A549 treated with GW870086 at 1 μM for 4 hours (cell line): Measurements from ENCODE around the gene C2. TPM values are rescaled to one million over a fixed set of nuclear protein-coding genes. Genes with fewer than 3 reads are reported as not detected.

ENCODE experiments used
- total RNA-seq: library from RNA; stranded (reverse); fragments of 200-300 nt; extraction: Qiagen RNA extraction; gene quantifications from 5 replicates; pipeline ENCODE4 v1.2.3, GENCODE V29; 2022; ENCODE audit warnings: low read depth

C2 gene
- 0.07 to 0.43 TPM (median 0.23 TPM) in 5 replicates for total RNA-seq

GRCh38 chr6:31927242-31927862 lies at the start of gene C2:
Gene C2, plus strand, starts transcription at chr6:31927717. Its CDS starts 36 bp downstream, at chr6:31927753.

GRCh38 chr6:31878726-31879125 lies 48.8 kb upstream of the C2 start, which contains the start of gene SLC44A4:
Gene SLC44A4, minus strand, starts transcription at chr6:31878997. Its CDS starts 17 bp downstream, at chr6:31878980.

GRCh38 chr6:31897612-31898382 lies 29.7 kb upstream of the C2 start, which contains the start of gene EHMT2:
Gene EHMT2, minus strand, starts transcription at chr6:31897698. Its CDS starts 21 bp downstream, at chr6:31897677.

GRCh38 chr6:31901953-31902643 lies 25.4 kb upstream of the C2 start, which contains the start of gene ZBTB12:
Gene ZBTB12, minus strand, starts transcription at chr6:31902086. Its CDS starts 781 bp downstream, at chr6:31901305.

GRCh38 chr6:31945507-31946369 lies 18.2 kb downstream of the C2 start, which contains the start of gene CFB:
Gene CFB, plus strand, starts transcription at chr6:31946095. Its CDS starts 127 bp downstream, at chr6:31946222.

DNA sequence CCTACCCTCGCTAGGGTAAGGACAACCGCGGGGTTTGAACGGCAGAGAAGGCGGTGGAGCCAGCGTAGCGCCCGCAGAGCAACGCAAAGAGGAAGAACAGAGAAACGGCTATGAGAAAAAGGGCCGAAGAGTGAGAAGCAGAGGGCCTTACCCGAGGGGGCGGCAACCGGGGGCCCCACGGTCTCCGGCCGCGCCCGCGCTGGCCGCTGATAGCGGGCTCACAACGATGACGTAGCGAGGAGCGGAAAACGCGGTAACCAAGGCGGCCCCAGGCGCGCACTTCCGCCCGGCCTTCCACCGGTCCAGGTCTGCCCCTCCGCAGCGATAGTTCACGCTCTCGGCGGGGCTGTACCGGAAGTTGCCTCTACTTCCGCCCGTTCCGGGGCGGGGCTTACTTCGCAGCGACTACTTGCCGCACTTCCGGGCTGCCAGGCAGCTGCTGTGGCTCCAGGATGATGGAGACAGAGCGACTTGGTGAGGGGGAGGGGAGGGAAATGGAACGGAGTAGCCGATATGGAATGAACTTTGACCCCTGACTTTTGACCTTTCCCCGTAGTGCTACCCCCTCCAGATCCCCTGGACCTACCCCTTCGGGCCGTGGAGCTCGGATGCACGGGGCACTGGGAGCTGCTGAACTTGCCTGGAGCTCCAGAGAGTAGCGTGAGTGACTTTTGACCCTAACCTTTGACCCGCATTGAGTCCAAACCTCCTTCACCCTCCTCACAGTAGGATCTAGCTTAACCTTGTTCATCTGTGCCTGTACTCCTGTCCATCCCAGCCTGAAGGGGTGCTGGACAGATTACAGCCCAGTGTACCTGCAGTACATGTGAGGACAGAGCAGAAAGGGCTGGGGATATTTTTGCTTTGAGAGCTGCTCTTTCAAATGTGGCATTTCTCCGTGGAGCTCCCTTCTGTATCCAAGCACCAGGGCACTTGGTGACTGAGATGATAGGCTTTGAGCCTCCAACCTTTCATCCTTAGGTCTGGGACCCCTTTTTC lies 31.5 kb downstream of the C2 start, which contains the start of the genes NELFE and SKIC2:
Gene NELFE, minus strand, starts transcription at position 231 of the 999 bp plus-strand sequence. CDS start 525 bp downstream, outside the sequence.
Gene SKIC2, plus strand, starts transcription at position 435 of the 999 bp plus-strand sequence. Its CDS starts 18 bp downstream, at position 453.

GRCh38 chr6:31971993-31972708 lies 44.6 kb downstream of the C2 start, which contains the start of gene DXO:
Gene DXO, minus strand, starts transcription at chr6:31972138. Its CDS starts 463 bp downstream, at chr6:31971675.

GRCh38 chr6:31981744-31982143 lies 54.2 kb downstream of the C2 start, which contains the start of gene C4A:
Gene C4A, plus strand, starts transcription at chr6:31982057. Its CDS starts 51 bp downstream, at chr6:31982108.

Other genes starting within 250 kb of the C2 start
- 1.3 to 2.5 TPM (median 1.7 TPM) in 5 replicates for gene LY6G5C, start 246.7 kb upstream of the C2 start, total RNA-seq
- 12.8 to 19.4 TPM (median 18.7 TPM) in 5 replicates for gene ABHD16A, start 224.4 kb upstream of the C2 start, total RNA-seq
- not detected in 5 replicates for gene LY6G6F, start 220.9 kb upstream of the C2 start, total RNA-seq
- gene LY6G6D, start 212.4 kb upstream of the C2 start, total RNA-seq = not detected in 5 replicates
- gene LY6G6C, start 206.0 kb upstream of the C2 start, total RNA-seq = 0.14 TPM in 1 of 5 replicates, not detected in the others
- gene MPIG6B, start 204.3 kb upstream of the C2 start, total RNA-seq = not detected in 5 replicates
- gene DDAH2, start 198.4 kb upstream of the C2 start, total RNA-seq = 26.8 to 31.8 TPM (median 27.9 TPM) in 5 replicates
- 486 to 498 TPM (median 493 TPM) in 5 replicates for gene CLIC1, start 191.2 kb upstream of the C2 start, total RNA-seq
- 10.5 to 13.8 TPM (median 12.5 TPM) in 5 replicates for gene MSH5, start 187.7 kb upstream of the C2 start, total RNA-seq
- gene SAPCD1, start 165.1 kb upstream of the C2 start, total RNA-seq = 1.6 to 3.9 TPM (median 3.7 TPM) in 5 replicates
- gene VWA7, start 150.4 kb upstream of the C2 start, total RNA-seq = 1.2 to 2.0 TPM (median 1.5 TPM) in 5 replicates
- gene VARS1, start 132.0 kb upstream of the C2 start, total RNA-seq = 47.4 to 59.1 TPM (median 53.3 TPM) in 5 replicates
- gene LSM2, start 120.8 kb upstream of the C2 start, total RNA-seq = 52.2 to 66.7 TPM (median 61.9 TPM) in 5 replicates
- gene HSPA1L, start 112.4 kb upstream of the C2 start, total RNA-seq = 0.82 to 1.5 TPM (median 1.3 TPM) in 5 replicates
- 148 to 264 TPM (median 205 TPM) in 5 replicates for gene HSPA1A, start 112.2 kb upstream of the C2 start, total RNA-seq
- 116 to 191 TPM (median 162 TPM) in 5 replicates for gene HSPA1B, start 100.0 kb upstream of the C2 start, total RNA-seq
- gene NEU1, start 64.9 kb upstream of the C2 start, total RNA-seq = 24.9 to 34.9 TPM (median 25.5 TPM) in 5 replicates
- 0.05 to 0.21 TPM in 2 of 5 replicates, not detected in the others for gene SLC44A4, start 48.7 kb upstream of the C2 start, total RNA-seq
- gene EHMT2, start 30.0 kb upstream of the C2 start, total RNA-seq = 23.1 to 27.6 TPM (median 27.1 TPM) in 5 replicates
- 3.1 to 4.0 TPM (median 3.5 TPM) in 5 replicates for gene ZBTB12, start 25.6 kb upstream of the C2 start, total RNA-seq
- 1.6 to 3.3 TPM (median 2.4 TPM) in 5 replicates for gene CFB, start 18.4 kb downstream of the C2 start, total RNA-seq
- gene NELFE, start 31.3 kb downstream of the C2 start, total RNA-seq = 73.9 to 80.8 TPM (median 79.3 TPM) in 5 replicates
- 16.7 to 25.7 TPM (median 25.0 TPM) in 5 replicates for gene SKIC2, start 31.5 kb downstream of the C2 start, total RNA-seq
- gene DXO, start 44.4 kb downstream of the C2 start, total RNA-seq = 10.4 to 12.0 TPM (median 11.0 TPM) in 5 replicates
- 0.87 to 1.7 TPM (median 0.93 TPM) in 5 replicates for gene C4A, start 54.3 kb downstream of the C2 start, total RNA-seq
- 0.53 to 1.4 TPM (median 1.1 TPM) in 5 replicates for gene C4B, start 87.1 kb downstream of the C2 start, total RNA-seq
- gene CYP21A2, start 110.7 kb downstream of the C2 start, total RNA-seq = 0.08 TPM in 1 of 5 replicates, not detected in the others
- 0.42 to 1.3 TPM (median 0.65 TPM) in 5 replicates for gene TNXB, start 181.6 kb downstream of the C2 start, total RNA-seq
- 25.5 to 33.4 TPM (median 33.2 TPM) in 5 replicates for gene ATF6B, start 200.5 kb downstream of the C2 start, total RNA-seq
- gene FKBPL, start 202.6 kb downstream of the C2 start, total RNA-seq = 6.4 to 7.8 TPM (median 7.4 TPM) in 5 replicates
- gene PRRT1, start 224.2 kb downstream of the C2 start, total RNA-seq = 0.41 to 0.74 TPM (median 0.62 TPM) in 5 replicates
- gene PPT2, start 226.4 kb downstream of the C2 start, total RNA-seq = 7.8 to 10.0 TPM (median 9.0 TPM) in 5 replicates
- 0.94 to 1.8 TPM (median 1.5 TPM) in 5 replicates for gene EGFL8, start 236.9 kb downstream of the C2 start, total RNA-seq
- gene AGPAT1, start 248.4 kb downstream of the C2 start, total RNA-seq = 29.2 to 39.1 TPM (median 37.9 TPM) in 5 replicates